Uterus (tissue), 2 donors: ENCODE data around the gene CTDSPL.

Source experiments
- CTCF ChIP-seq, 4 experiments: fragments of 200-600 bp in 2 of 4; fragments of 450-650 bp in 2 of 4; sonication (generic) in 2 of 4; IDR thresholded peaks; one replicate each; pipeline ENCODE4 v1.5.1; 2016 to 2019; ENCODE audit warnings: antibody characterized with exemption in 4 of 4, mild to moderate bottlenecking in 2 of 4, moderate library complexity in 1 of 4
- POLR2A ChIP-seq, 2 donors: fragments of 450-650 bp; IDR thresholded peaks; one replicate each; pipeline ENCODE4 v1.6.1; 2016; ENCODE audit warnings: antibody characterized with exemption in 2 of 2, mild to moderate bottlenecking in 1 of 2, moderate library complexity in 1 of 2

- TF ChIP-seq CTCF (IDR thresholded peaks at IDR 0.05) (no peak), POLR2A (IDR thresholded peaks at IDR 0.05) (no peak)
Observed at GRCh38 chr3:37899101-37899707, 37.5 kb downstream of the CTDSPL start.
